ENCODE data around the gene ADGRG6.
"Not testable (repeated sequence)": the region's sequence is repeated elsewhere in the genome, so short reads cannot be mapped to it uniquely, and the experiment has no call there.

Gene ADGRG6

GRCh38 chr6:142443532-142443931 lies 141.7 kb downstream of the ADGRG6 start:
- Mint-ChIP-seq H3K9me3 (no peaks in the 10 kb centered on the region), H3K36me3 (ENCODE audit: insufficient read depth) (no peaks in the 10 kb centered on the region), H3K27ac (ENCODE audit: low read depth) (no peak overlapping the region), H3K4me3 (no peak overlapping the region), H3K27me3 (peaks cover 64% of the 10 kb centered on the region), H3K4me1 (no peaks in the 10 kb centered on the region)
- DNase-seq (ENCODE audit: low spot score in 2 of 2) (no peak), ATAC-seq (replicated peaks; ENCODE audit: extremely low read depth, poor library complexity, severe bottlenecking) (no peak)

- no peaks in the 10 kb centered on the region for H3K4me1 Mint-ChIP-seq
- H3K27ac Mint-ChIP-seq (ENCODE audit: low read depth): no peak overlapping the region
- H3K9me3 Mint-ChIP-seq: no peaks in the 10 kb centered on the region
- ATAC-seq (replicated peaks; ENCODE audit: extremely low read depth, poor library complexity, severe bottlenecking): no peak
- H3K27me3 Mint-ChIP-seq: peaks cover 64% of the 10 kb centered on the region
- H3K36me3 Mint-ChIP-seq (ENCODE audit: insufficient read depth): peaks cover 2% of the 10 kb centered on the region
- no peak for DNase-seq (ENCODE audit: low spot score in 2 of 2)
- H3K4me3 Mint-ChIP-seq: no peak overlapping the region
Measured at GRCh38 chr6:142444376-142444775, 142.6 kb downstream of the ADGRG6 start.

- no peaks in the 10 kb centered on the region for H3K4me1 Mint-ChIP-seq
- no peak for DNase-seq (ENCODE audit: low spot score in 2 of 2)
Measured at GRCh38 chr6:142444881-142445301, 143.1 kb downstream of the ADGRG6 start.

GRCh38 chr6:142446168-142446567 lies 144.4 kb downstream of the ADGRG6 start:
- Mint-ChIP-seq H3K4me3 (no peak overlapping the region), H3K4me1 (no peaks in the 10 kb centered on the region), H3K36me3 (ENCODE audit: insufficient read depth) (peaks cover 2% of the 10 kb centered on the region), H3K9me3 (no peaks in the 10 kb centered on the region), H3K27me3 (peaks cover 47% of the 10 kb centered on the region), H3K27ac (ENCODE audit: low read depth) (no peak overlapping the region)
- DNase-seq (ENCODE audit: low spot score in 2 of 2) (no peak), ATAC-seq (replicated peaks; ENCODE audit: extremely low read depth, poor library complexity, severe bottlenecking) (no peak)

More at GRCh38 chr6:142444881-142445301, 143.1 kb downstream of the ADGRG6 start:
- H3K36me3 Mint-ChIP-seq (ENCODE audit: insufficient read depth): peaks cover 2% of the 10 kb centered on the region
- H3K4me3 Mint-ChIP-seq: no peak overlapping the region
- H3K27ac Mint-ChIP-seq (ENCODE audit: low read depth): no peak overlapping the region
- ATAC-seq (replicated peaks; ENCODE audit: extremely low read depth, poor library complexity, severe bottlenecking): no peak
- H3K27me3 Mint-ChIP-seq: peaks cover 60% of the 10 kb centered on the region
- no peaks in the 10 kb centered on the region for H3K9me3 Mint-ChIP-seq

GRCh38 chr6:142446576-142446975 lies 144.8 kb downstream of the ADGRG6 start:
- H3K27me3 Mint-ChIP-seq: peaks cover 43% of the 10 kb centered on the region
- no peaks in the 10 kb centered on the region for H3K9me3 Mint-ChIP-seq
- no peak overlapping the region for H3K4me3 Mint-ChIP-seq
- no peak overlapping the region for H3K27ac Mint-ChIP-seq (ENCODE audit: low read depth)
- DNase-seq (ENCODE audit: low spot score in 2 of 2) (no peak), ATAC-seq (replicated peaks; ENCODE audit: extremely low read depth, poor library complexity, severe bottlenecking) (no peak)
- no peaks in the 10 kb centered on the region for H3K4me1 Mint-ChIP-seq
- peaks cover 2% of the 10 kb centered on the region for H3K36me3 Mint-ChIP-seq (ENCODE audit: insufficient read depth)

GRCh38 chr6:142448091-142448729 lies 146.4 kb downstream of the ADGRG6 start:
- Mint-ChIP-seq H3K4me1 (no peaks in the 10 kb centered on the region), H3K27ac (ENCODE audit: low read depth) (no peak overlapping the region), H3K27me3 (peaks cover 46% of the 10 kb centered on the region), H3K36me3 (ENCODE audit: insufficient read depth) (peaks cover 2% of the 10 kb centered on the region), H3K4me3 (no peak overlapping the region), H3K9me3 (no peaks in the 10 kb centered on the region)
- ATAC-seq (replicated peaks; ENCODE audit: extremely low read depth, poor library complexity, severe bottlenecking): no peak
- DNase-seq (ENCODE audit: low spot score in 2 of 2): no peak

- not testable (repeated sequence) for H3K4me3 Mint-ChIP-seq; H3K27ac Mint-ChIP-seq (ENCODE audit: low read depth); H3K9me3 Mint-ChIP-seq; H3K4me1 Mint-ChIP-seq; H3K36me3 Mint-ChIP-seq (ENCODE audit: insufficient read depth); DNase-seq (ENCODE audit: low spot score in 2 of 2); ATAC-seq (replicated peaks; ENCODE audit: extremely low read depth, poor library complexity, severe bottlenecking)
- peaks cover 28% of the 10 kb centered on the region for H3K27me3 Mint-ChIP-seq
Measured at GRCh38 chr6:142450856-142451255, 149.0 kb downstream of the ADGRG6 start.

GRCh38 chr6:142452993-142453392 lies 151.2 kb downstream of the ADGRG6 start:
- Mint-ChIP-seq H3K27me3 (peaks cover 13% of the 10 kb centered on the region), H3K27ac (ENCODE audit: low read depth) (no peak overlapping the region), H3K4me3 (no peak overlapping the region), H3K9me3 (no peaks in the 10 kb centered on the region), H3K36me3 (ENCODE audit: insufficient read depth) (peaks cover 2% of the 10 kb centered on the region), H3K4me1 (no peaks in the 10 kb centered on the region)
- DNase-seq (ENCODE audit: low spot score in 2 of 2): no peak
- ATAC-seq (replicated peaks; ENCODE audit: extremely low read depth, poor library complexity, severe bottlenecking): no peak

GRCh38 chr6:142454196-142454595 lies 152.4 kb downstream of the ADGRG6 start:
- H3K4me3 Mint-ChIP-seq: not testable (repeated sequence)

GRCh38 chr6:142454848-142455247 lies 153.0 kb downstream of the ADGRG6 start:
- not testable (repeated sequence) for H3K27me3 Mint-ChIP-seq; H3K4me1 Mint-ChIP-seq; H3K4me3 Mint-ChIP-seq; DNase-seq (ENCODE audit: low spot score in 2 of 2); ATAC-seq (replicated peaks; ENCODE audit: extremely low read depth, poor library complexity, severe bottlenecking); H3K9me3 Mint-ChIP-seq; H3K27ac Mint-ChIP-seq (ENCODE audit: low read depth); H3K36me3 Mint-ChIP-seq (ENCODE audit: insufficient read depth)

More at GRCh38 chr6:142454196-142454595, 152.4 kb downstream of the ADGRG6 start:
- H3K27ac Mint-ChIP-seq (ENCODE audit: low read depth); H3K27me3 Mint-ChIP-seq; H3K9me3 Mint-ChIP-seq; ATAC-seq (replicated peaks; ENCODE audit: extremely low read depth, poor library complexity, severe bottlenecking); H3K36me3 Mint-ChIP-seq (ENCODE audit: insufficient read depth); DNase-seq (ENCODE audit: low spot score in 2 of 2); H3K4me1 Mint-ChIP-seq: not testable (repeated sequence)

GRCh38 chr6:142455957-142456589 lies 154.3 kb downstream of the ADGRG6 start:
- no peaks in the 10 kb centered on the region for H3K4me1 Mint-ChIP-seq
- peaks cover 14% of the 10 kb centered on the region for H3K27me3 Mint-ChIP-seq
- ATAC-seq (replicated peaks; ENCODE audit: extremely low read depth, poor library complexity, severe bottlenecking): no peak
- no peak for DNase-seq (ENCODE audit: low spot score in 2 of 2)
- H3K9me3 Mint-ChIP-seq: peaks cover 3% of the 10 kb centered on the region
- H3K36me3 Mint-ChIP-seq (ENCODE audit: insufficient read depth): no peaks in the 10 kb centered on the region
- H3K27ac Mint-ChIP-seq (ENCODE audit: low read depth): no peak overlapping the region
- H3K4me3 Mint-ChIP-seq: no peak overlapping the region

GRCh38 chr6:142457638-142458406 lies 156.0 kb downstream of the ADGRG6 start:
- ATAC-seq (replicated peaks; ENCODE audit: extremely low read depth, poor library complexity, severe bottlenecking): no peak
- no peak for DNase-seq (ENCODE audit: low spot score in 2 of 2)
- Mint-ChIP-seq H3K36me3 (ENCODE audit: insufficient read depth) (no peaks in the 10 kb centered on the region), H3K9me3 (peaks cover 10% of the 10 kb centered on the region), H3K27ac (ENCODE audit: low read depth) (no peak overlapping the region), H3K27me3 (peaks cover 16% of the 10 kb centered on the region), H3K4me3 (no peak overlapping the region), H3K4me1 (no peaks in the 10 kb centered on the region)

GRCh38 chr6:142458836-142459235 lies 157.0 kb downstream of the ADGRG6 start:
- peaks cover 23% of the 10 kb centered on the region for H3K27me3 Mint-ChIP-seq
- no peaks in the 10 kb centered on the region for H3K36me3 Mint-ChIP-seq (ENCODE audit: insufficient read depth)
- no peak overlapping the region for H3K4me3 Mint-ChIP-seq
- DNase-seq (ENCODE audit: low spot score in 2 of 2) (no peak), ATAC-seq (replicated peaks; ENCODE audit: extremely low read depth, poor library complexity, severe bottlenecking) (no peak)
- no peaks in the 10 kb centered on the region for H3K4me1 Mint-ChIP-seq
- peaks cover 10% of the 10 kb centered on the region for H3K9me3 Mint-ChIP-seq
- H3K27ac Mint-ChIP-seq (ENCODE audit: low read depth): no peak overlapping the region
